Measurements from ENCODE around the gene AGPAT1.

DNA sequence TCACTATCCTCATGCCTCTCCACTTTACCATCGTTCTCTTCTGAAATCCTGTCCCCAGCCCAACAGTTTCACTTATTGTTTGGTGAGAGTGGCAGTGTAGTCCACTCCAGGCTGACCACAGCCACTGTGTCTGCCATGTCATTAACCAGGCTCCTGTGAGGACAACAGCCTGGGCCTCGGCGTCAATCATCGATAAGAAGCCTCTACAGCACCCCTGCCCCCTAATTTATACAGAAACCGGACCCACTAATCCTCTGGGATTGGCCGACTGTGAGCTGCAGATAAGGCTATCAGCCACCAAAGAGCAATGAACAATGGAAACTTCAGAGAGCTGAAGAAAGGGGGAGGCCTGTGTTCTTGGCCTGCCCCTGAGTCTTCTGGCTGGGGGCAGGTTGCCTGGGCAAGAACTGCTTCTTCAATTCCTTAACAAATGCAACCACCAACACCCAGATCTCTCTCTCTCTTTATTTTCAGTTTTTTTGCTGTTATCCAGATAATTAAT lies 8.1 kb downstream of the AGPAT1 start:
- peak; percentile 50 for TF ChIP-seq POLR2A (IDR thresholded peaks at IDR 0.05; ENCODE audit: low read length)
- TF ChIP-seq GATA1 (IDR thresholded peaks at IDR 0.05; ENCODE audit: low read depth, low read length) = peak; percentile 30

Data from erythroblast (primary cell).